NCI-H345 treated with DMSO at 0.1 percent for 48 hours (cell line): Measurements from ENCODE around the gene ZPR1.
"Not testable (repeated sequence)": the region's sequence is repeated elsewhere in the genome, so short reads cannot be mapped to it uniquely, and the experiment has no call there.

Experiments
- DNase-seq: peaks from one replicate; lab custom pipeline; 2025; ENCODE audit not compliant: unreplicated experiment; lab: John Stamatoyannopoulos, UW

ZPR1 gene, protein sequence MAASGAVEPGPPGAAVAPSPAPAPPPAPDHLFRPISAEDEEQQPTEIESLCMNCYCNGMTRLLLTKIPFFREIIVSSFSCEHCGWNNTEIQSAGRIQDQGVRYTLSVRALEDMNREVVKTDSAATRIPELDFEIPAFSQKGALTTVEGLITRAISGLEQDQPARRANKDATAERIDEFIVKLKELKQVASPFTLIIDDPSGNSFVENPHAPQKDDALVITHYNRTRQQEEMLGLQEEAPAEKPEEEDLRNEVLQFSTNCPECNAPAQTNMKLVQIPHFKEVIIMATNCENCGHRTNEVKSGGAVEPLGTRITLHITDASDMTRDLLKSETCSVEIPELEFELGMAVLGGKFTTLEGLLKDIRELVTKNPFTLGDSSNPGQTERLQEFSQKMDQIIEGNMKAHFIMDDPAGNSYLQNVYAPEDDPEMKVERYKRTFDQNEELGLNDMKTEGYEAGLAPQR

DNA sequence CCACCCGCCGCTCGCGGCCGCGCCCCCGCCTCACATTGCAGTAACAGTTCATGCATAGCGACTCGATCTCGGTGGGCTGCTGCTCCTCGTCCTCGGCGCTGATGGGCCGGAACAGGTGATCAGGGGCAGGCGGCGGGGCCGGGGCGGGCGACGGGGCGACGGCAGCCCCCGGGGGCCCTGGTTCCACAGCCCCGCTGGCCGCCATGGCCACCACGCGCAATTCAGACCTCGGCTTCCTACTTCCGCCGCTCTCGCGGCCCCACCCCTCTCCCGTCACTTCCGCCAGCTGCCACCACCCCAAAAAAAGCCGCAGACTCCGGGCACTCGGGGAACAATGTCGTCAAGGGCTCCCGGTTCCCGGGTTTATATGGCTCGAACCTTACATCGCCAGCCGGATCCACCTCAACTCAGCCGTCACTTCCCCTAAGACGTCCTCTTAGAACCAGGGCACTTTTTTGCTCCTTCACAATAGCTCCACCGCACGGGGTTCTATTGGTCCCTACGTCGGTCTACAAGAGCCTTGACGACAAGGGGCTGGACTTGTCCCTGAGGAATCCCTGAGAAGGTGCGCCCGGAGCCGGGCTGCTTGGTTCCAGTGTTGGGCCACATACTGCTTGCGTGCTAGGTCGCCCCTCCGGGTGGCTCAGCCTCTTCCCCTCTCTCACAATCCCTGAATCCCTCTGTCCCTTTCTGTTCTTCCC is at the start of gene ZPR1:
ZPR1 (minus strand) TSS at position 238 of the 701 bp plus-strand sequence; CDS start at position 205, 33 bp downstream.
- DNase-seq = peak; percentile 75

DNA sequence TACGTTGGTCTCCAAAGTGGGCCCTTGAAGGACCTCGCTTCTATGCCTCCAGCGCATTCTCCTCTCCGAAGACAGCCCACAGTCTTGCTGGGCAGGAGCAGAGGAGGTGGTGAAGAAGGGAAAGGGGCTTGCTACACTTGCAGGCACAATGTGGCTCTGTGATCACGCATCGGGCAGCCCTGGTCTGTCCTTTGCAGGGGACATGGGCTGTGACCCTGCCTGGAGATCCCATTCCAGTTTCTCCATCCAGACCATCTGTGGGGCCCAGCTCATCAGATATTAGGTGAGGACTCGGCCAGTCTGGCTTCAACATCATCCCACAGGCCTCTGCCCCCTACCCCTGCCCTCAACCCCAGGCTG is 48.8 kb upstream of the ZPR1 start:
- DNase-seq = no peak

DNA sequence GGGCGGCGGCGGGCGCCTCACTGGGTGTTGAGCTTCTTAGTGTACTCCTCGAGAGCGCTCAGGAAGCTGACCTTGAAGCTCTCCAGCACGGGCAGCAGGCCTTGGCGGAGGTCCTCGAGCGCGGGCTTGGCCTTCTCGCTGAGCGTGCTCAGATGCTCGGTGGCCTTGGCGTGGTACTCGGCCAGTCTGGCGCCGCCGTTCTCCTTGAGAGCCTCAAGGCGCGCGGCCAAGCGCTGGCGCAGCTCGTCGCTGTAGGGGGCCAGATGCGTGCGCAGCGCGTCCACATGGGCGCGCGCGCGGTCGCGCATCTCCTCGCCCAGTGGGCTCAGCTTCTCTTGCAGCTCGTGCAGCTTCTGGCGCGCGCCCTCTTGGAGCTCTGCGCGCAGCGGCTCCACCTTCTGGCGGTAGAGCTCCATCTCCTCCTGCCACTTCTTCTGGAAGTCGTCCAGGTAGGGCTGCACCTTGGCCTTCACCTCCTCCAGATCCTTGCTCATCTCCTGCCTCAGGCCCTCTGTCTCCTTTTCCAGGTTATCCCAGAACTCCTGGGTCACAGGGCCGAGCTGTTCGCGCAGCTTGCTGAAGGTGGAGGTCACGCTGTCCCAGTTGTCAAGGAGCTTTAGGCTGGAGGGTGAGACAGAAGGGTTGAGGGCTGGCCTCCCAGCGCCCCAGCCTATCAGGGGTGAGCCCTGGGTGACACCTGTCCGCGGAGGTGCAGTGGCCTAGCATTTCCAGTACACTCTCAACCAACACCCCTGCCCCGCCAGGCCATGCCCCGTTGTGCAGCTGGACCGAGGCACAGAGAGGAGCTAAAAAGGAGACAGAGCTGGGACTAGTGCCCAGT is 48.2 kb upstream of the ZPR1 start:
- peak; percentile 74 for DNase-seq

DNA sequence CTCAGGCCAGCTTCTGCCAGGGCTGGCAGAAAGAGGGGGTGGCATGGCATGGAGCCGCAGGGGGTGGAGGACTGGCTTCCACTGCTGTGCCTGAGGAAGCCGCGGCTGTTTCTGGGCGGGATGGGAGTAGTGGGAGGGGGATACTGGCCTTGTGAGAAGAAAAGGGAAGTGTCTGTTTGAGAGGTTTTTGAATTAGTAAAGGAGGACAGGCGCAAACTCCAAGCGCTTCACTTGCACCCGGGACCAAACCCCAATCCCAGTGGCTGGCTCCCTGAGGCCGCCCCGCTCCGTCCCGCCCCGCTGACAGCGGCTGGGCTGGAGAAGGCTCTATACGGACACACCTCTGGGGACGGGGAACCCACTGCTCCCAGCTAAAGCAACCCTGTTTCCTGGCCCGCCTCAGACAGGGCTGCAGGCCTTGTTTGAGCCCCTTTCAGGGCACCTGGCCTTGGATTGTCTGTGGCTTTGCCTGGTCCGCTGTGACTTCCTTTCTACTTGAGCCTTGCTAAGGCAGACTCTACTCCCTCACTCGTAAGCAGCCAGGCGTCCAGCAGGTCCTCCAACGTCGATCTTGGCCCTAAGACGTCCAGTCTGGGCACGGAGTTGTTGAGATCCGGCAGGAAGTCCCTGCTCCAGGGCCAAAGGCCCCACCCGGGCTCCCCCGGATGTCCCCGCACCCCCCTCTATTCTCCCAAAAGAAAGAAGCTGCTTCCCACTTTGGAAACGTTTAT is 47.4 kb upstream of the ZPR1 start:
- DNase-seq = no peak

DNA sequence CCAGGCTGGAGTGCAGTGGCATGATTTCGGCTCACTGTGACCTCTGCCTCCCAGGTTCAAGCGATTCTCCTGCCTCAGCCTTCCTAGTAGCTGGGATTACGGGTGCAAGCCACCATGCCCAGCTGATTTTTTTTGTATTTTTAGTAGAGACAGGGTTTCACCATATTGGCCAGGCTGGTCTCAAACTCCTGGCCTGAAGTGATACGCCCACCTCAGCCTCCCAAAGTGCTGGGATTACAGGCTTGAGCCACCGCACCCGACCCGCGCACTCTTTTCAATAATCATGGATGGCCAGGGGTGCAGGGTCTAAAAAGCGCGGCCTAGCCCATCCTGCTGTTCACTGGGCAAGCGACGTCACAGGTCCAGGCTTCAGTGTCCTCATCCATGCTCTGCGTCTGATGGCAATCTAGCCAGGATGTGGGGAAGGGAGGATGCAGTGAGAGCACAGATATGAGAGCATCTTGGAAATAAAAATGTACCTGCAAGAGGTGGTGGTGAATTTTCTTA is 46.8 kb upstream of the ZPR1 start:
- not testable (repeated sequence) for DNase-seq

DNA sequence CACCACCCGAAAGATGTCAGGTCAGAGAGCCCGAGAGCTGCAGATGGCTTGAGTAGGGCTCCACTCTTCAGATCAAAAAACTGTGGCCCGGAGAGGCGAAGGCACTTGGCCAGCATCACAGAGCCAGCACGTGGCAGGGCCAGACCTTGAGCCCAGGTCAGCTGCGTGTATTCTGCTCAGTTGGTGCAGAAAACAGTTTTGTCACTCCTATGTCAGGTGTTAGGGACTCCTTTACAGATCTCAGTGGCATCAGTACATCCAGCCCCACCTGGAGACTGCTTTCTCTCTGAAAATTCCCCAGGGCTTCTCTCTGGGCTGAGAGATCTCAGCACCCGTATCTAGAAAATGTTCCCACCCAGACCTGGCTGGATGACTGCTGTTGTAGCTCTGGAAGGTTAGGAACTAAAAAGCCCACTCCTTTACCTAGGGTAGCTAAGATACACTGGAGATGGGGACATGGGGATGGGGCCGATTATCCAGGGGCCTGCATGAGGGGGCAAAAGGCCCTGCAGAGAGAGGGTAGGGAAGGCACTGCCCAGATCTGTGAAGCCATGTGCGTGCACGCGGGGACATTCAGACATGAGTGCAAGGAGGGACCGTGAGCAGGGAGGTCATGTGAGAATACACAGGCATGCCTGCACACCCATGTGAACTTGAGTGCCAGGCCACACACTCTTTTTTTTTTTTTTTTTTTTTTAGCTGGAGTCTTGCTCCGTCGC is 46.2 kb upstream of the ZPR1 start:
- DNase-seq = no peak

DNA sequence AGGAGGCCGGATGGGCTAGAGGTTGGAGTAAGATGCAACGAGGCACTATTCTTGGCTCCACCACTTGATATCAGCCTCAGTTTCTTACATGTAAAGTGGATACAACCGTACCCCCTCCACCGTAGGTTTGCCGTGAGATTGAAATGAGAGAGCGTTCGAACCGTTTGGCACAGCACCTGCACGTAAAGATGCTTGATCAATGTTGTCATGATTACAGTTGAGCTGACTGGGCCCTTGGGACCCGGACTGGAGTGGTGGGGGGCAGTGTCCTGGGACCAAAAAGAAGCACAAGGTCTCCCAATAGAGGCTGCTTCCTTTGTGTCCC is 45.6 kb upstream of the ZPR1 start:
- no peak for DNase-seq

DNA sequence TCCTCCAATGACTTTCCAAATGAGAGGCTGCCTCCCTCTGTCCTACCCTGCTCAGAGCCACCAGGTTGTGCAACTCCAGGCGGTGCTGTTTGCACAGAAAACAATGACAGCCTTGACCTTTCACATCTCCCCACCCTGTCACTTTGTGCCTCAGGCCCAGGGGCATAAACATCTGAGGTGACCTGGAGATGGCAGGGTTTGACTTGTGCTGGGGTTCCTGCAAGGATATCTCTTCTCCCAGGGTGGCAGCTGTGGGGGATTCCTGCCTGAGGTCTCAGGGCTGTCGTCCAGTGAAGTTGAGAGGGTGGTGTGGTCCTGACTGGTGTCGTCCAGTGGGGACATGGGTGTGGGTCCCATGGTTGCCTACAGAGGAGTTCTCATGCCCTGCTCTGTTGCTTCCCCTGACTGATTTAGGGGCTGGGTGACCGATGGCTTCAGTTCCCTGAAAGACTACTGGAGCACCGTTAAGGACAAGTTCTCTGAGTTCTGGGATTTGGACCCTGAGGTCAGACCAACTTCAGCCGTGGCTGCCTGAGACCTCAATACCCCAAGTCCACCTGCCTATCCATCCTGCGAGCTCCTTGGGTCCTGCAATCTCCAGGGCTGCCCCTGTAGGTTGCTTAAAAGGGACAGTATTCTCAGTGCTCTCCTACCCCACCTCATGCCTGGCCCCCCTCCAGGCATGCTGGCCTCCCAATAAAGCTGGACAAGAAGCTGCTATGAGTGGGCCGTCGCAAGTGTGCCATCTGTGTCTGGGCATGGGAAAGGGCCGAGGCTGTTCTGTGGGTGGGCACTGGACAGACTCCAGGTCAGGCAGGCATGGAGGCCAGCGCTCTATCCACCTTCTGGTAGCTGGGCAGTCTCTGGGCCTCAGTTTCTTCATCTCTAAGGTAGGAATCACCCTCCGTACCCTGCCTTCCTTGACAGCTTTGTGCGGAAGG is 44.8 kb upstream of the ZPR1 start:
- DNase-seq = no peak

DNA sequence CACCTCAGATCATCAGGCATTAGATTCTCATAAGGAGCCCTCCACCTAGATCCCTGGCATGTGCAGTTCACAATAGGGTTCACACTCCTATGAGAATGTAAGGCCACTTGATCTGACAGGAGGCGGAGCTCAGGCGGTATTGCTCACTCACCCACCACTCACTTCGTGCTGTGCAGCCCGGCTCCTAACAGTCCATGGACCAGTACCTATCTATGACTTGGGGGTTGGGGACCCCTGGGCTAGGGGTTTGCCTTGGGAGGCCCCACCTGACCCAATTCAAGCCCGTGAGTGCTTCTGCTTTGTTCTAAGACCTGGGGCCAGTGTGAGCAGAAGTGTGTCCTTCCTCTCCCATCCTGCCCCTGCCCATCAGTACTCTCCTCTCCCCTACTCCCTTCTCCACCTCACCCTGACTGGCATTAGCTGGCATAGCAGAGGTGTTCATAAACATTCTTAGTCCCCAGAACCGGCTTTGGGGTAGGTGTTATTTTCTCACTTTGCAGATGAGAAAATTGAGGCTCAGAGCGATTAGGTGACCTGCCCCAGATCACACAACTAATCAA is 44.0 kb upstream of the ZPR1 start:
- DNase-seq = no peak

DNA sequence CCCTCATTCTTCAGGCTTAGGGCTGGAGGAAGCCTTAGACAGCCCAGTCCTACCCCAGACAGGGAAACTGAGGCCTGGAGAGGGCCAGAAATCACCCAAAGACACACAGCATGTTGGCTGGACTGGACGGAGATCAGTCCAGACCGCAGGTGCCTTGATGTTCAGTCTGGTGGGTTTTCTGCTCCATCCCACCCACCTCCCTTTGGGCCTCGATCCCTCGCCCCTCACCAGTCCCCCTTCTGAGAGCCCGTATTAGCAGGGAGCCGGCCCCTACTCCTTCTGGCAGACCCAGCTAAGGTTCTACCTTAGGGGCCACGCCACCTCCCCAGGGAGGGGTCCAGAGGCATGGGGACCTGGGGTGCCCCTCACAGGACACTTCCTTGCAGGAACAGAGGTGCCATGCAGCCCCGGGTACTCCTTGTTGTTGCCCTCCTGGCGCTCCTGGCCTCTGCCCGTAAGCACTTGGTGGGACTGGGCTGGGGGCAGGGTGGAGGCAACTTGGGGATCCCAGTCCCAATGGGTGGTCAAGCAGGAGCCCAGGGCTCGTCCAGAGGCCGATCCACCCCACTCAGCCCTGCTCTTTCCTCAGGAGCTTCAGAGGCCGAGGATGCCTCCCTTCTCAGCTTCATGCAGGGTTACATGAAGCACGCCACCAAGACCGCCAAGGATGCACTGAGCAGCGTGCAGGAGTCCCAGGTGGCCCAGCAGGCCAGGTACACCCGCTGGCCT is 42.5 kb upstream of the ZPR1 start:
- DNase-seq = no peak

DNA sequence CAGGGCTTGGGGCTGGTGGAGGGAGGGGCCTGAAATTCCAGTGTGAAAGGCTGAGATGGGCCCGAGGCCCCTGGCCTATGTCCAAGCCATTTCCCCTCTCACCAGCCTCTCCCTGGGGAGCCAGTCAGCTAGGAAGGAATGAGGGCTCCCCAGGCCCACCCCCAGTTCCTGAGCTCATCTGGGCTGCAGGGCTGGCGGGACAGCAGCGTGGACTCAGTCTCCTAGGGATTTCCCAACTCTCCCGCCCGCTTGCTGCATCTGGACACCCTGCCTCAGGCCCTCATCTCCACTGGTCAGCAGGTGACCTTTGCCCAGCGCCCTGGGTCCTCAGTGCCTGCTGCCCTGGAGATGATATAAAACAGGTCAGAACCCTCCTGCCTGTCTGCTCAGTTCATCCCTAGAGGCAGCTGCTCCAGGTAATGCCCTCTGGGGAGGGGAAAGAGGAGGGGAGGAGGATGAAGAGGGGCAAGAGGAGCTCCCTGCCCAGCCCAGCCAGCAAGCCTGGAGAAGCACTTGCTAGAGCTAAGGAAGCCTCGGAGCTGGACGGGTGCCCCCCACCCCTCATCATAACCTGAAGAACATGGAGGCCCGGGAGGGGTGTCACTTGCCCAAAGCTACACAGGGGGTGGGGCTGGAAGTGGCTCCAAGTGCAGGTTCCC is 41.8 kb upstream of the ZPR1 start, which contains the start of gene APOC3:
APOC3 (plus strand) TSS at position 383 of the 659 bp plus-strand sequence. CDS start 676 bp downstream, outside the sequence.
- DNase-seq = no peak

DNA sequence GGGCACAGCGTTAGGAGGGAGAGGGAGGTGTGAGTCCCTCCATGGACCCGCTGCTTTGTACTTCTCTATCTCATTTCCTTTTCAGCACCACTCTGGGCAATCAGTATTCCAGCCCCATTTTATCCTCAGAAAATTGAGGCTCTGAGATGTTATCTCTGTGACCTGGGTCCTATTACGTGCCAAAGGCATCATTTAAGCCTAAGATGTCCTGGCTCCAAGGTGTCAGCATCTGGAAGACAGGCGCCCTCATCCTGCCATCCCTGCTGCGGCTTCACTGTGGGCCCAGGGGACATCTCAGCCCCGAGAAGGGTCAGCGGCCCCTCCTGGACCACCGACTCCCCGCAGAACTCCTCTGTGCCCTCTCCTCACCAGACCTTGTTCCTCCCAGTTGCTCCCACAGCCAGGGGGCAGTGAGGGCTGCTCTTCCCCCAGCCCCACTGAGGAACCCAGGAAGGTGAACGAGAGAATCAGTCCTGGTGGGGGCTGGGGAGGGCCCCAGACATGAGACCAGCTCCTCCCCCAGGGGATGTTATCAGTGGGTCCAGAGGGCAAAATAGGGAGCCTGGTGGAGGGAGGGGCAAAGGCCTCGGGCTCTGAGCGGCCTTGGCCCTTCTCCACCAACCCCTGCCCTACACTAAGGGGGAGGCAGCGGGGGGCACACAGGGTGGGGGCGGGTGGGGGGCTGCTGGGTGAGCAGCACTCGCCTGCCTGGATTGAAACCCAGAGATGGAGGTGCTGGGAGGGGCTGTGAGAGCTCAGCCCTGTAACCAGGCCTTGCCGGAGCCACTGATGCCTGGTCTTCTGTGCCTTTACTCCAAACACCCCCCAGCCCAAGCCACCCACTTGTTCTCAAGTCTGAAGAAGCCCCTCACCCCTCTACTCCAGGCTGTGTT is 41.1 kb upstream of the ZPR1 start:
- DNase-seq = no peak

DNA sequence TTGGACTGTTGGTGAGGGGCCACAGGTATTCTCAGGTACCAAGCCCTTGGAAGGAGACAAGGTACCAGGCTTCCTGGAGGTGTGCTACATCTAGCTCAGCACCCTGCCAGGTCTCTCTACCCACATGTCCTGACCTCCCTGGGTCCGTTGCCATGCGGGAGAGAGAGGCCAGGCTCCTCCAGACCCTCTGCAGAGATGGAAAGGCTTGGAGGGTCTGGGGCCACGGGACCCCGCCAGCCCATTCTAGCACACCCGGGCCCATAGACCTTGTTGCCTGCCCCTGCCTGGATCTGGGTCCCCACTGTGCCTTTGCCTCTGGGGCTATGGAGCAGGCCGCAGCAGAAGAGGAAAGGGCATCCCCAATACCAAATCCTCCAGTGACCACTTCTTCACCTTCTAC is 39.6 kb upstream of the ZPR1 start:
- DNase-seq = no peak

DNA sequence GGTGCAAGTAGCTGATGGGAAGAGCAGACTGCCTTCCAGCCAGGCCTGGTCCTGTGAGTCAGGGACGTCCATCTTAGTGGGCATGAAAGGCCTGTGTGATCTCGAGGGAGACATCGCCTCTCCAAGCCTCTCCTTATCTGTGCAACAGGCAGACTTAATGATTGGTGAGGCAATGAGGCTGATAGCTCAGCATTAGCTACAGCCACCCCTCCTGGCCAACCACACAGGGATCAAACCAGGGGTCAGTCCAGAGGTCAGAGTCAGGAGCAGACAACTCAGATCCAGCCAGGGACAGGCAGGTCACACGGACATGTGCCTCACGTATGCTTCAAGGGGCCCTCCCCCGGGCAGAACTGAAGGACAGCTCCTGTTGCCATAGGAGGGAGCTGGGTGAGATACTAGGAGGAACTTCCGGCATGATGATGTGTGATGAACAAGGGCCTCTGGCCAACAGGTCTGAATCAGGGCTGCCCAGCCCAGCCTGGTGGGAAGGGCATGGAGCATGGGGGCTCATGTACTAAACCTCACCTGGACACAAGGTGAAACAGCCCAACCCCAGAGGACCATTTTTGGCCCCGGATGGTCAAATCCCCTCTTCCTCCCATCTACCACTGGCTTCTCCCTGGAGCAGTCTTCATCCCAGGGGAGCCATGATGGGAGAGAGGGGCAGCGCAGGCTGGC is 39.1 kb upstream of the ZPR1 start:
- DNase-seq = no peak

DNA sequence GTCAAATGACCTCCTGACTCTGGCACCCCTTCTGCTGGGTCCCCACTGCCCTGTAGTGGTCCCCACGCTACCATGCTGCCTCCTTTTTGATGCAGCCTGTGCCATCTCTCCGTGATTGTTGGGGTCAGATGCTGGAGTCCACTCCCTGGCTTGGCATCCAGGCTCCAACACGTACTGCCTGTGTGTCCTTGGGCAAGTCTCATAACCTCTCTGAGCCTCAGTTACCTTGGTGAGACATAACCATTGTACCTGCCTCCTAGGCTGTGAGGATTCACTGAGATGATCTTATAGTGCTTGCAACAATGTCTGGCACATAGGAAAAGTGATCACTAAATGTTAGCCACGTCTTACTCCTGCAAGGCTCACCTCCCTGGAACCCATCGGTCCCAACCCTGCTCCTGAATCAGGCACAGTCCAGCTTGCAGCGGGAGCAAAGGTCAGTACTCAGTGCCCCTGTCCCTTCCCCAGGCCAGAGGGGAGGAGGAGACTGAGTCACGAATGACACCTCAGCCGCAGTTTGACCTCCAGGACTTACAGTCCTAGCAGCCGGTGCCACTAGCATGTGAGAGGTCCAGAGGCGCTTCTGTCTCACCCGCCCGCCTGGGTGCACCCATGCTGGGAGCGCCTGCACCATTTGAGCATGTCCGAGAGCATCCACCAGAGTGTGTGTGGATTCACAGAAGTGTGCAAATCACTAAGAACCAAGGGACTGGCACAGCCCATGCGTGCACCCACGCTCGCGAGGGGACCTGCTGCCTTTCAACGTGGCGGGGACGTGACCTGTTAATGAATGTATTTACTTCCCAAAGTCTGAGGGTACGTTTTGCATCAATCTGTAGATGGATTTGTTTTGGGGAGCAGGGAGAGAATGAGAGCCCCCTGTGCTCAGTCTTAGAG is 38.3 kb upstream of the ZPR1 start:
- no peak for DNase-seq
